ENCODE measurements around the gene SPSB2. TPM values are rescaled to one million over a fixed set of nuclear protein-coding genes. Genes with fewer than 3 reads are reported as not detected.

Gene SPSB2
- total RNA-seq, 4 donors from 2014 or later, result 3.0 to 16.5 (median 7.5) TPM

- Histone ChIP-seq H3K4me1 (peaks cover 20% of the 10 kb centered on the region), H3K9me3 (no peaks in the 10 kb centered on the region), H3K27me3 (no peaks in the 10 kb centered on the region), H3K36me3 (peaks cover 5% of the 10 kb centered on the region), H3K4me3 (no peak overlapping the region), H3K27ac (no peak overlapping the region)
- WGBS, result 88% methylated on average over 14 of the region's 14 CpGs
- TF ChIP-seq POLR2AphosphoS5 (IDR thresholded peaks at IDR 0.05), result no peak
- TF ChIP-seq CTCF (IDR thresholded peaks at IDR 0.05), result no peak
- TF ChIP-seq POLR2A (IDR thresholded peaks at IDR 0.05), result no peak
- TF ChIP-seq EP300 (IDR thresholded peaks at IDR 0.05), result no peak
- DNase-seq (ENCODE audit: low spot score in 2 of 2), result no peak
Measured at GRCh38 chr12:6917491-6918231, 44.6 kb upstream of the SPSB2 start.

- WGBS, result 92% methylated on average over 11 of the region's 11 CpGs
- H3K27ac ChIP-seq, result no peak overlapping the region
- DNase-seq (ENCODE audit: low spot score in 2 of 2), result no peak
Measured at GRCh38 chr12:6916426-6917200, 43.5 kb upstream of the SPSB2 start.

GRCh38 chr12:6915789-6916285 lies 42.7 kb upstream of the SPSB2 start:
- Histone ChIP-seq H3K4me1 (peaks cover 20% of the 10 kb centered on the region), H3K36me3 (no peaks in the 10 kb centered on the region), H3K9me3 (no peaks in the 10 kb centered on the region), H3K27me3 (no peaks in the 10 kb centered on the region), H3K4me3 (no peak overlapping the region), H3K27ac (no peak overlapping the region)
- DNase-seq (ENCODE audit: low spot score in 2 of 2), result no peak
- WGBS, result 37% methylated on average over 4 of the region's 14 CpGs
- no peak for TF ChIP-seq CTCF (IDR thresholded peaks at IDR 0.05)
- no peak for TF ChIP-seq POLR2AphosphoS5 (IDR thresholded peaks at IDR 0.05)
- no peak for TF ChIP-seq EP300 (IDR thresholded peaks at IDR 0.05)
- TF ChIP-seq POLR2A (IDR thresholded peaks at IDR 0.05), result no peak

More at GRCh38 chr12:6916426-6917200, 43.5 kb upstream of the SPSB2 start:
- Histone ChIP-seq H3K9me3 (no peaks in the 10 kb centered on the region), H3K27me3 (no peaks in the 10 kb centered on the region), H3K4me3 (no peak overlapping the region), H3K4me1 (peaks cover 20% of the 10 kb centered on the region), H3K36me3 (no peaks in the 10 kb centered on the region)
- TF ChIP-seq EP300 (IDR thresholded peaks at IDR 0.05) (no peak), POLR2A (IDR thresholded peaks at IDR 0.05) (no peak), POLR2AphosphoS5 (IDR thresholded peaks at IDR 0.05) (no peak), CTCF (IDR thresholded peaks at IDR 0.05) (no peak)

GRCh38 chr12:6914947-6915788 lies 42.1 kb upstream of the SPSB2 start:
- no peaks in the 10 kb centered on the region for H3K36me3 ChIP-seq
- 8% methylated on average over 26 of the region's 29 CpGs for WGBS
- H3K9me3 ChIP-seq, result no peaks in the 10 kb centered on the region
- peak overlapping the region; percentile 76 for H3K4me3 ChIP-seq
- DNase-seq (ENCODE audit: low spot score in 2 of 2), result no peak
- peaks cover 20% of the 10 kb centered on the region for H3K4me1 ChIP-seq
- H3K27me3 ChIP-seq, result no peaks in the 10 kb centered on the region
- TF ChIP-seq CTCF (IDR thresholded peaks at IDR 0.05) (no peak), EP300 (IDR thresholded peaks at IDR 0.05) (no peak), POLR2A (IDR thresholded peaks at IDR 0.05) (no peak), POLR2AphosphoS5 (IDR thresholded peaks at IDR 0.05) (no peak)
- H3K27ac ChIP-seq, result peak overlapping the region; percentile 77

All from suprapubic skin (tissue), 4 donors.